Breast epithelium (tissue), 4 donors: ENCODE results near the gene DHRS1. TPM values are rescaled to one million over a fixed set of nuclear protein-coding genes. Genes with fewer than 3 reads are reported as not detected.

Experiments
- DNase-seq, 2 donors: peaks; one replicate each; pipeline ENCODE4 v3.0.0-alpha.2; 2019; ENCODE audit warnings: low spot score in 2 of 2
- H3K27ac ChIP-seq, 2 donors: fragments of 200-600 bp; sonication (generic) in 1 of 2; one replicate each; pipeline ENCODE4 v1.5.1; 2016 to 2019; ENCODE audit warnings: mild to moderate bottlenecking in 1 of 2
- H3K27me3 ChIP-seq, 2 donors: fragments of 200-600 bp; sonication (generic) in 1 of 2; one replicate each; pipeline versions ENCODE4 v1.5.1 to v1.6.0; 2017 to 2019; ENCODE audit warnings: control low read depth in 1 of 2, mild to moderate bottlenecking in 1 of 2
- H3K36me3 ChIP-seq: fragments of 200-600 bp; one replicate; pipeline ENCODE4 v1.5.1; 2019
- H3K4me1 ChIP-seq, 2 donors: fragments of 200-600 bp; sonication (generic); one replicate each; pipeline ENCODE4 v1.5.1; 2016 to 2019; ENCODE audit warnings: control low read depth in 1 of 2
- H3K4me3 ChIP-seq, 3 donors: fragments of 200-600 bp; sonication (generic); 1 replicate in 2 of 3; 2 replicates in 1 of 3; pipeline ENCODE4 v1.5.1; 2016 to 2019; ENCODE audit warnings: mild to moderate bottlenecking in 3 of 3, moderate library complexity in 2 of 3
- H3K9me3 ChIP-seq, 2 donors: fragments of 200-600 bp; sonication (generic) in 1 of 2; one replicate each; pipeline ENCODE4 v1.5.1; 2016 to 2019; ENCODE audit warnings: control low read depth in 1 of 2
- CTCF ChIP-seq, 3 donors: fragments of 450-650 bp; IDR thresholded peaks; one replicate each; pipeline ENCODE4 v1.5.1; 2016 to 2017; ENCODE audit warnings: antibody characterized with exemption in 3 of 3, mild to moderate bottlenecking in 3 of 3, moderate library complexity in 3 of 3
- POLR2A ChIP-seq: fragments of 450-650 bp; IDR thresholded peaks from one replicate; pipeline ENCODE4 v1.6.1; 2016; ENCODE audit warnings: antibody characterized with exemption, mild to moderate bottlenecking, moderate library complexity
- POLR2AphosphoS5 ChIP-seq, 3 donors: sonication (generic); formaldehyde crosslinking; IDR thresholded peaks; one replicate each; pipeline ENCODE4 v1.6.1; 2017; ENCODE audit warnings: antibody characterized with exemption in 3 of 3
- intact Hi-C: fragments of 100-400 bp; cut with DNase I; formaldehyde crosslinking; loops from one replicate; pipeline ENCODE4 v1.15.1; 2023; ENCODE audit warnings: low total_unique reads
- total RNA-seq, 3 donors: library from RNA; depleted of rRNA; stranded (reverse); fragments of >200 nt; gene quantifications; one replicate each; pipeline ENCODE4 v1.1.0, GENCODE V29; 2016

Gene DHRS1
- total RNA-seq, 3 donors from 2014 or later = 21.9 to 45.7 (median 32.1) TPM

- no peak overlapping the region for H3K27ac ChIP-seq
Observed at GRCh38 chr14:24337144-24337823, 37.7 kb upstream of the DHRS1 start.

GRCh38 chr14:24335461-24336171, 36.0 kb upstream of the DHRS1 start:
- peaks cover 0 to 11% of the 10 kb centered on the region in 2 donors for H3K27me3 ChIP-seq

More at GRCh38 chr14:24337144-24337823, 37.7 kb upstream of the DHRS1 start:
- Histone ChIP-seq H3K27me3 (peaks cover 0 to 11% of the 10 kb centered on the region in 2 donors), H3K9me3 (no peaks in the 10 kb centered on the region), H3K4me1 (peaks cover 5 to 6% of the 10 kb centered on the region in 2 donors), H3K36me3 (no peaks in the 10 kb centered on the region), H3K4me3 (no peak overlapping the region)
- TF ChIP-seq CTCF (IDR thresholded peaks at IDR 0.05) = no peak
- TF ChIP-seq POLR2AphosphoS5 (IDR thresholded peaks at IDR 0.05) = no peak
- TF ChIP-seq POLR2A = no peak
- intact Hi-C loops = loop anchor here (2.0 kb wide), 1 partner anchor 92 kb away; the partner anchor contains the start of genes CBLN3 and KHNYN
- no peak for DNase-seq

GRCh38 chr14:24334431-24335291, 35.1 kb upstream of the DHRS1 start, which contains the start of gene ADCY4:
Gene ADCY4 (minus strand): TSS chr14:24335071. CDS start chr14:24334652, 419 bp downstream.
- TF ChIP-seq POLR2A = no peak
- no peak for TF ChIP-seq CTCF (IDR thresholded peaks at IDR 0.05)
- no peak for TF ChIP-seq POLR2AphosphoS5 (IDR thresholded peaks at IDR 0.05)
- no peak for DNase-seq
- intact Hi-C loops = loop anchor here (5.0 kb wide), 1 partner anchor 33 kb away; the partner anchor contains the start of gene NFATC4
- Histone ChIP-seq H3K4me1 (peaks cover 5 to 6% of the 10 kb centered on the region in 2 donors), H3K4me3 (peak within 1 kb of the TSS; percentile 48 to 68 (median 49)), H3K9me3 (no peaks in the 10 kb centered on the region), H3K27ac (peak within 1 kb of the TSS; percentile 23 to 76), H3K36me3 (no peaks in the 10 kb centered on the region), H3K27me3 (peaks cover 0 to 11% of the 10 kb centered on the region in 2 donors)

More at GRCh38 chr14:24335461-24336171, 36.0 kb upstream of the DHRS1 start:
- no peak for TF ChIP-seq POLR2A
- TF ChIP-seq POLR2AphosphoS5 (IDR thresholded peaks at IDR 0.05) = peak in 1 of 3 donors; percentile 39
- DNase-seq = no peak
- Histone ChIP-seq H3K4me1 (peaks cover 5 to 6% of the 10 kb centered on the region in 2 donors), H3K9me3 (no peaks in the 10 kb centered on the region), H3K4me3 (peak overlapping the region; percentile 48 to 68 (median 49)), H3K27ac (peak overlapping the region in 1 of 2 donors; percentile 76), H3K36me3 (no peaks in the 10 kb centered on the region)
- intact Hi-C loops = loop anchor here (2.0 kb wide), 1 partner anchor 93 kb away; the partner anchor contains the start of genes CBLN3 and KHNYN

GRCh38 chr14:24332268-24332993, 32.9 kb upstream of the DHRS1 start:
- peak overlapping the region; percentile 10 to 64 (median 47) for H3K4me3 ChIP-seq
- no peaks in the 10 kb centered on the region for H3K9me3 ChIP-seq
- intact Hi-C loops = loop anchor here (5.0 kb wide), 1 partner anchor 35 kb away; the partner anchor contains the start of gene NFATC4
- peak; percentile 72 to 77 for DNase-seq
- H3K36me3 ChIP-seq = no peaks in the 10 kb centered on the region
- H3K27me3 ChIP-seq = peaks cover 0 to 11% of the 10 kb centered on the region in 2 donors
- peak overlapping the region in 1 of 2 donors; percentile 12 for H3K27ac ChIP-seq
- H3K4me1 ChIP-seq = peaks cover 5 to 6% of the 10 kb centered on the region in 2 donors
- TF ChIP-seq CTCF (IDR thresholded peaks at IDR 0.05) (peak; percentile 57 to 89 (median 81)), POLR2A (no peak), POLR2AphosphoS5 (IDR thresholded peaks at IDR 0.05) (peak in 1 of 3 donors; percentile 29)
